HG03095 (cell line): ENCODE results near the gene TRAF1.

ENCODE experiments used
- ATAC-seq: cut with Tn5 transposase; IDR thresholded peaks from one replicate; pipeline ENCODE4 v1.9.1; 2021; ENCODE audit warnings: moderate library complexity; ENCODE audit not compliant: unreplicated experiment

The TRAF1 gene

GRCh38 chr9:120854596-120855327, 71.8 kb downstream of the TRAF1 start:
- ATAC-seq = no peak

DNA sequence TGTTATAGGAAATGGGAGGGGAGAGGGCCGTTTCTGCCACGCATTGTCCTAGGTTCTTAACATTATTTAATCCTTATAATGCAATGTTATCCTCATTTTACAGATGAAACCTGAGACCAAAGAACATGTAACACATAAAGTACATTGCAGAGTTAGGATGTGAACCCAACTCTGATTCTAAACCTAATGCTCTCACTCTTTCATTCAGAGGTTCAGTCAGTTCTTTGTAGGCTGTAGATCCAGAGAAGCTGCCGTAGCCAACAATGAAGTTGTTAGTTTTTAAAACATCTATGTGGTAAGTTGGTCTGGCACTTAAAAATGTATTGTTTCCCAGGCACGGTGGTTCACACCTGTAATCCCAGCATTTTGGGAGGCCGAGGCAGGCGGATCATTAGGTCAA, 73.4 kb downstream of the TRAF1 start:
- ATAC-seq = no peak
